ENCODE results near the gene ZFHX3.

Gene ZFHX3

GRCh38 chr16:72901000-72901627 lies 146.8 kb downstream of the ZFHX3 start:
- no peak for DNase-seq (ENCODE audit: low read depth)

GRCh38 chr16:72898216-72898825 lies 149.6 kb downstream of the ZFHX3 start:
- no peak for DNase-seq (ENCODE audit: low read depth)

GRCh38 chr16:72897707-72898106 lies 150.2 kb downstream of the ZFHX3 start:
- DNase-seq (ENCODE audit: low read depth) = no peak

- no peak for DNase-seq (ENCODE audit: low read depth)
Observed at GRCh38 chr16:72896485-72897118, 151.3 kb downstream of the ZFHX3 start.

- DNase-seq (ENCODE audit: low read depth) = no peak
Observed at GRCh38 chr16:72895951-72896350, 152.0 kb downstream of the ZFHX3 start.

GRCh38 chr16:72894293-72895151 lies 153.4 kb downstream of the ZFHX3 start:
- DNase-seq (ENCODE audit: low read depth) = no peak

GRCh38 chr16:72891291-72892227 lies 156.4 kb downstream of the ZFHX3 start:
- no peak for DNase-seq (ENCODE audit: low read depth)

- no peak for DNase-seq (ENCODE audit: low read depth)
Observed at GRCh38 chr16:72890587-72890986, 157.3 kb downstream of the ZFHX3 start.

GRCh38 chr16:72889616-72890582 lies 158.0 kb downstream of the ZFHX3 start:
- no peak for DNase-seq (ENCODE audit: low read depth)

- no peak for DNase-seq (ENCODE audit: low read depth)
Observed at GRCh38 chr16:72887537-72887936, 160.4 kb downstream of the ZFHX3 start.

- DNase-seq (ENCODE audit: low read depth) = no peak
Observed at GRCh38 chr16:72886346-72886974, 161.5 kb downstream of the ZFHX3 start.

- no peak for DNase-seq (ENCODE audit: low read depth)
Observed at GRCh38 chr16:72884573-72884972, 163.4 kb downstream of the ZFHX3 start.

- DNase-seq (ENCODE audit: low read depth) = no peak
Observed at GRCh38 chr16:72884037-72884436, 163.9 kb downstream of the ZFHX3 start.

GRCh38 chr16:72879846-72880245 lies 168.1 kb downstream of the ZFHX3 start:
- no peak for DNase-seq (ENCODE audit: low read depth)

GRCh38 chr16:72878301-72879269 lies 169.3 kb downstream of the ZFHX3 start:
- DNase-seq (ENCODE audit: low read depth) = no peak

GRCh38 chr16:72877374-72878028 lies 170.4 kb downstream of the ZFHX3 start:
- no peak for DNase-seq (ENCODE audit: low read depth)

GRCh38 chr16:72876981-72877373 lies 171.0 kb downstream of the ZFHX3 start:
- no peak for DNase-seq (ENCODE audit: low read depth)

GRCh38 chr16:72876221-72876620 lies 171.7 kb downstream of the ZFHX3 start:
- no peak for DNase-seq (ENCODE audit: low read depth)
